Osteoblast (primary cell): ENCODE results near the gene ABHD12B. TPM values are rescaled to one million over a fixed set of nuclear protein-coding genes. Genes with fewer than 3 reads are reported as not detected.
A peak's percentile ranks its signal among the peaks of the same experiment; 100 is the strongest.

Experiments
- DNase-seq: peaks from one replicate; pipeline ENCODE4 v3.0.0; 2011; ENCODE audit warnings: low spot score, mixed read lengths; ENCODE audit not compliant: insufficient read length; ENCODE audit errors: missing footprints
- H2AFZ ChIP-seq: 2 replicates; pipeline ENCODE4 v1.6.0; 2011; ENCODE audit warnings: mild to moderate bottlenecking, low read length
- H3K27ac ChIP-seq: 2 replicates; pipeline ENCODE4 v1.5.1; 2011; ENCODE audit warnings: mild to moderate bottlenecking, low read depth, low read length, moderate library complexity
- H3K27me3 ChIP-seq: 2 replicates; pipeline ENCODE4 v1.6.0; 2012; ENCODE audit warnings: mild to moderate bottlenecking, control low read depth, inconsistent platforms, low read length, moderate library complexity; ENCODE audit not compliant: insufficient read depth
- H3K36me3 ChIP-seq: 2 replicates; pipeline ENCODE4 v1.5.1; 2011; ENCODE audit warnings: mild to moderate bottlenecking, low read length, control low read depth, moderate library complexity; ENCODE audit not compliant: insufficient read depth
- H3K4me1 ChIP-seq: 2 replicates; pipeline ENCODE4 v1.5.1; 2011; ENCODE audit warnings: mild to moderate bottlenecking, low read length, control low read depth, moderate library complexity; ENCODE audit not compliant: insufficient read depth
- H3K4me2 ChIP-seq: 2 replicates; pipeline ENCODE4 v1.6.0; 2011; ENCODE audit warnings: mild to moderate bottlenecking, low read length; ENCODE audit not compliant: insufficient read depth
- H3K4me3 ChIP-seq: fragments of 200-600 bp; sonication (generic); 3 replicates; pipeline ENCODE4 v1.5.1; 2012; ENCODE audit warnings: mild to moderate bottlenecking, low read length, inconsistent platforms; ENCODE audit not compliant: insufficient read depth
- H3K79me2 ChIP-seq: 2 replicates; pipeline ENCODE4 v1.6.0; 2012; ENCODE audit warnings: mild to moderate bottlenecking, low read length, control low read depth, inconsistent platforms; ENCODE audit not compliant: insufficient read depth
- H3K9me3 ChIP-seq: 2 replicates; pipeline ENCODE4 v1.5.1; 2011; ENCODE audit warnings: low read depth, low read length, control low read depth
- H4K20me1 ChIP-seq: 2 replicates; pipeline ENCODE4 v1.6.0; 2012; ENCODE audit warnings: mild to moderate bottlenecking, low read length, control low read depth; ENCODE audit not compliant: insufficient read depth
- total RNA-seq: library from RNA; depleted of rRNA; stranded (reverse); fragments of >200 nt; gene quantifications from 2 replicates; pipeline ENCODE4 v1.2.3, GENCODE V29; 2012
- TF ChIP-seq, protein P1 (sequence below): IDR thresholded peaks from 2 replicates; pipeline ENCODE4 v1.5.1; 2011; ENCODE audit warnings: mild to moderate bottlenecking, low read depth, low read length, moderate library complexity; ENCODE audit errors: extremely low read depth

The ABHD12B gene, protein sequence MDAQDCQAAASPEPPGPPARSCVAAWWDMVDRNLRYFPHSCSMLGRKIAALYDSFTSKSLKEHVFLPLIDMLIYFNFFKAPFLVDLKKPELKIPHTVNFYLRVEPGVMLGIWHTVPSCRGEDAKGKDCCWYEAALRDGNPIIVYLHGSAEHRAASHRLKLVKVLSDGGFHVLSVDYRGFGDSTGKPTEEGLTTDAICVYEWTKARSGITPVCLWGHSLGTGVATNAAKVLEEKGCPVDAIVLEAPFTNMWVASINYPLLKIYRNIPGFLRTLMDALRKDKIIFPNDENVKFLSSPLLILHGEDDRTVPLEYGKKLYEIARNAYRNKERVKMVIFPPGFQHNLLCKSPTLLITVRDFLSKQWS
- total RNA-seq, result not detected in 2 replicates

DNA sequence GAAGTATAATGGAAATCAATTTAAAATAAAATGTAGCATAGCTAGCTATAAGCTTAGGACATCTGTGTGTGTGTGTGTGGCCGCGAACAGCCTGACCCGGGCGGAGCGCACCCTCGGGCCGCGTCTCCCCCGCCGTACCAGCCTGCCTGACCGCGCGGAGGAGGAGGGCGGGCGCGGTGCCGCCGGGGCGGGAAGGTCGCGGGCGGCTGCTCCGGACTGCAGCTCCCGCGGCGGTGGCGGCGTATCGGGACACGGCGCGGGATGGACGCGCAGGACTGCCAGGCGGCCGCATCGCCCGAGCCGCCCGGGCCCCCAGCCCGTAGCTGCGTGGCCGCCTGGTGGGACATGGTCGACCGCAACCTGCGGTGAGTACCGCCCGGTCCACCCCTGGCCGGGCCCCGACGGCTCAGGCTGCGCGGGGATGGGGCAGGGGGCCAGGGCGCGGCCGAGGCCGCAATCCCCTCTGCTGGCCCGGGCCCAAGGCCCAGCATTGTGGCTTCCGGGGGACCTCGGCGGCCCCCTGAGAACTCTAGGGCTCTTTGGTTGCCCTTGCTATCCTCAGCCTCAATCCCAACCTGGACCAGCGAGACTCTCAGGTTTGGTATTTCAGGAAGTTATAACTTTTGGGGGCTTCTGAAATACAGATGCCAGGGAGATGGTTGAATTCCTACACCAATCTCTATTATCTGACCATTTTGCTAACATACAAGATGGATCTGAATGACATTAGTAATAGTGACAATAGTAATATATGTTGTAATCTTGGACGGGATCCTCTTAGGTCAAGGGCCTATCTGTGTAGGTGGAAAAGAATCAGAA lies at the start of gene ABHD12B:
Gene ABHD12B, plus strand, starts transcription at position 140 of the 819 bp plus-strand sequence. Its CDS starts 122 bp downstream, at position 262.
- Histone ChIP-seq H4K20me1 (no peaks in the 10 kb centered on the region), H3K27ac (no peak within 1 kb of the TSS), H3K4me3 (peak within 1 kb of the TSS; percentile 50), H3K27me3 (peaks cover 60% of the 10 kb centered on the region), H3K9me3 (no peaks in the 10 kb centered on the region), H3K36me3 (no peaks in the 10 kb centered on the region), H2AFZ (peak within 1 kb of the TSS; percentile 12), H3K79me2 (no peaks in the 10 kb centered on the region), H3K4me2 (peak within 1 kb of the TSS; percentile 57), H3K4me1 (peaks cover 5% of the 10 kb centered on the region)
- TF ChIP-seq, protein P1, sequence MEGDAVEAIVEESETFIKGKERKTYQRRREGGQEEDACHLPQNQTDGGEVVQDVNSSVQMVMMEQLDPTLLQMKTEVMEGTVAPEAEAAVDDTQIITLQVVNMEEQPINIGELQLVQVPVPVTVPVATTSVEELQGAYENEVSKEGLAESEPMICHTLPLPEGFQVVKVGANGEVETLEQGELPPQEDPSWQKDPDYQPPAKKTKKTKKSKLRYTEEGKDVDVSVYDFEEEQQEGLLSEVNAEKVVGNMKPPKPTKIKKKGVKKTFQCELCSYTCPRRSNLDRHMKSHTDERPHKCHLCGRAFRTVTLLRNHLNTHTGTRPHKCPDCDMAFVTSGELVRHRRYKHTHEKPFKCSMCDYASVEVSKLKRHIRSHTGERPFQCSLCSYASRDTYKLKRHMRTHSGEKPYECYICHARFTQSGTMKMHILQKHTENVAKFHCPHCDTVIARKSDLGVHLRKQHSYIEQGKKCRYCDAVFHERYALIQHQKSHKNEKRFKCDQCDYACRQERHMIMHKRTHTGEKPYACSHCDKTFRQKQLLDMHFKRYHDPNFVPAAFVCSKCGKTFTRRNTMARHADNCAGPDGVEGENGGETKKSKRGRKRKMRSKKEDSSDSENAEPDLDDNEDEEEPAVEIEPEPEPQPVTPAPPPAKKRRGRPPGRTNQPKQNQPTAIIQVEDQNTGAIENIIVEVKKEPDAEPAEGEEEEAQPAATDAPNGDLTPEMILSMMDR, result no peak
- DNase-seq, result peak; percentile 86

DNA sequence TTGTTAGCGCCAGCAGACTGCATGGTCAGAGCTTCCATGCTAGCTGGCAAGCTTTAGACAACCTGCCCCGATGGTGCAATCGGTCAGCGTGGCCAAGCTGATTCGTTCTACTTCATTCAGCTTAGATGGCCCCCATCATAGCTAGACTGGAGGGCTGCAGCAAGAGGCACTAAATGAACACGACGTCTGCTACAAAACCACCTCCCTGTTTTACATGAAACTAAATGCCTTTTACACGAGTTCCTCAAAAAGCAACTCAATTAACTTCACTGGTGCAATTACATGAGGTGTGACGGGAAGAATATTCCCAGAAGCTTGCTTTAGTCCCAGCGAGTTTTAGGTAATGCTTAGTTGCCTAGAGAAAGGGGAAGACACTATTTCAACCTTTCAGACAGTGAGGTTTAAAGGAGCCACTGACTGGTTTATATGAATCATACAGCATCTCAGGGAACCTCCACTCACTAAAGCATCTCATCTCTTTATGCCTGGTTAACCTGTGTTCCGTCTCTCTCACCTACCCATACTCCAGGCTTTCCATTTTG lies 49.3 kb upstream of the ABHD12B start:
- Histone ChIP-seq H4K20me1 (peaks cover 48% of the 10 kb centered on the region), H3K4me2 (peak overlapping the region; percentile 39), H2AFZ (no peak overlapping the region), H3K79me2 (peaks cover 87% of the 10 kb centered on the region), H3K9me3 (no peaks in the 10 kb centered on the region), H3K27me3 (no peaks in the 10 kb centered on the region), H3K4me1 (peaks cover 14% of the 10 kb centered on the region), H3K36me3 (peaks cover 17% of the 10 kb centered on the region), H3K27ac (peak overlapping the region; percentile 18), H3K4me3 (no peak overlapping the region)
- no peak for DNase-seq
- TF ChIP-seq, protein P1, result no peak

DNA sequence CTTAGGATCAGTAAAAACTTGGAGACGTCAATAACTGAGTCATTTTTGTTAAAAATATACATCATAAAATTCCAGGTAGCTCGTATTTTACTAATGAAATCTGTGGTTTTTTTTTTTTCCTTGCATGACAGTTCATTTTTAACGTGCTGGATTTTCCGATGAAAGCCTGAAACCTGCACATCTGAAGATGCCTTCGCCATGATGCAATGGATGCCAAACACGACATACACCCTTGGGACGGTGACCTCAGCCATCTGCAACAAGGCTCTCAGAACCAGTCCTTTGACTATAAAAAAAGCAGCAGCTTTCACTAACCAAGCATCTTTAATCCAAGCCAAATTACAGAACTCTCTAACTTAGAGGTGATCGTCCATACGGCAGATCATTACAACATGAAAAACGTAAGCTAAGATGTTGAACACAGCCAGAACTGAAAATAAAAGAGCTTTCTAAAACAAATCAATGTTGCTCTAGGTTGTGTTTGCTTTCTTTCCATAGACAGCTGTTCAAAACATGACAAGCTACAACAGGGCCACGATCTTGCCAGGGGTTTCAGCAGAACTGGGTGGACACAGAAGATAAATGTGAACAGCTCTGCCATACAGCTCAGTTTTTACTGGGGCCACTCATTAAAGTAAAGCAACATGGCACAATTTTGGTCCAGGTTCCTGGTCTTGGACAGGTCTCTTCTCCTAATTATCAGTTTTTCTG lies 48.6 kb upstream of the ABHD12B start:
- no peak overlapping the region for H2AFZ ChIP-seq
- peak overlapping the region; percentile 18 for H3K27ac ChIP-seq
- H3K79me2 ChIP-seq, result peaks cover 91% of the 10 kb centered on the region
- peak overlapping the region; percentile 39 for H3K4me2 ChIP-seq
- no peak overlapping the region for H3K4me3 ChIP-seq
- H3K36me3 ChIP-seq, result peaks cover 17% of the 10 kb centered on the region
- TF ChIP-seq, protein P1, result no peak
- no peaks in the 10 kb centered on the region for H3K27me3 ChIP-seq
- H4K20me1 ChIP-seq, result peaks cover 53% of the 10 kb centered on the region
- H3K4me1 ChIP-seq, result peaks cover 14% of the 10 kb centered on the region
- DNase-seq, result no peak
- no peaks in the 10 kb centered on the region for H3K9me3 ChIP-seq
